Neural progenitor cell (in vitro differentiated cells): ENCODE data around the gene MAP4K3. TPM values are rescaled to one million over a fixed set of nuclear protein-coding genes. Genes with fewer than 3 reads are reported as not detected.

Source experiments
- DNase-seq: peaks from one replicate; pipeline ENCODE4 v3.0.0-alpha.2; 2016; ENCODE audit warnings: low spot score
- H2AFZ ChIP-seq: fragments of 200-600 bp; sonication (generic); replicated peaks from 2 replicates; pipeline ENCODE4 v1.6.1; 2016; ENCODE audit warnings: antibody characterized with exemption
- H3F3A ChIP-seq: fragments of 200-600 bp; sonication (generic); 2 replicates; pipeline ENCODE4 v1.6.1; 2016; ENCODE audit warnings: antibody characterized with exemption, low read depth
- H3K27ac ChIP-seq: fragments of 200-600 bp; sonication (generic); 2 replicates; pipeline ENCODE4 v1.5.1; 2016; ENCODE audit warnings: mild to moderate bottlenecking
- H3K27me3 ChIP-seq: fragments of 200-600 bp; sonication (generic); 2 replicates; pipeline ENCODE4 v1.6.1; 2016; ENCODE audit warnings: mild to moderate bottlenecking, moderate library complexity
- H3K36me3 ChIP-seq: fragments of 200-600 bp; sonication (generic); 2 replicates; pipeline ENCODE4 v1.5.1; 2016
- H3K4me1 ChIP-seq: fragments of 200-600 bp; sonication (generic); 2 replicates; pipeline ENCODE4 v1.6.1; 2016; ENCODE audit warnings: mixed run types
- H3K4me2 ChIP-seq: fragments of 200-600 bp; sonication (generic); 2 replicates; pipeline ENCODE4 v1.6.1; 2016
- H3K4me3 ChIP-seq: fragments of 200-600 bp; sonication (generic); 2 replicates; pipeline ENCODE4 v1.5.1; 2016
- H3K79me2 ChIP-seq: fragments of 200-600 bp; sonication (generic); 2 replicates; pipeline ENCODE4 v1.6.1; 2016; ENCODE audit warnings: low read depth
- H3K9ac ChIP-seq: fragments of 200-600 bp; sonication (generic); 2 replicates; pipeline ENCODE4 v1.6.1; 2016
- H3K9me3 ChIP-seq: fragments of 200-600 bp; sonication (generic); 2 replicates; pipeline ENCODE4 v1.5.1; 2016; ENCODE audit warnings: low read depth
- H4K20me1 ChIP-seq: fragments of 200-600 bp; sonication (generic); 2 replicates; pipeline ENCODE4 v1.6.1; 2016; ENCODE audit warnings: low read depth
- H3K27ac Mint-ChIP-seq: 3 replicates; pipeline ENCODE4 v1.8.0; 2021; ENCODE audit warnings: mixed read lengths
- H3K27me3 Mint-ChIP-seq: 2 replicates; pipeline ENCODE4 v1.8.0; 2022; ENCODE audit warnings: low read depth, mild to moderate bottlenecking, inconsistent platforms, moderate library complexity, mixed read lengths; ENCODE audit not compliant: insufficient read depth
- H3K36me3 Mint-ChIP-seq: 3 replicates; pipeline ENCODE4 v1.8.0; 2021; ENCODE audit warnings: mixed read lengths
- H3K4me1 Mint-ChIP-seq: 3 replicates; pipeline ENCODE4 v1.8.0; 2021; ENCODE audit warnings: mixed read lengths
- H3K4me3 Mint-ChIP-seq: 3 replicates; pipeline ENCODE4 v1.8.0; 2021; ENCODE audit warnings: mild to moderate bottlenecking, moderate library complexity, mixed read lengths
- H3K9me3 Mint-ChIP-seq: 3 replicates; pipeline ENCODE4 v1.8.0; 2020; ENCODE audit warnings: mixed read lengths
- CTCF ChIP-seq: fragments of 200-600 bp; sonication (generic); IDR thresholded peaks from 2 replicates; pipeline ENCODE4 v1.5.1; 2017; ENCODE audit warnings: antibody characterized with exemption, mild to moderate bottlenecking
- EZH2 ChIP-seq: fragments of 200-600 bp; sonication (generic); IDR thresholded peaks from 2 replicates; pipeline ENCODE4 v1.6.1; 2017; ENCODE audit warnings: antibody characterized with exemption, mild to moderate bottlenecking, moderate library complexity
- EZH2phosphoT487 ChIP-seq: fragments of 200-600 bp; sonication (generic); IDR thresholded peaks from 2 replicates; pipeline ENCODE4 v1.6.1; 2017; ENCODE audit warnings: antibody characterized with exemption
- total RNA-seq: library from RNA; depleted of rRNA; stranded (reverse); fragments of >200 nt; gene quantifications from 2 replicates; pipeline ENCODE4 v1.2.3, GENCODE V29; 2015; ENCODE audit warnings: low replicate concordance

The MAP4K3 gene
- total RNA-seq, 1 donor from 2014 or later = 79.5 TPM

DNA sequence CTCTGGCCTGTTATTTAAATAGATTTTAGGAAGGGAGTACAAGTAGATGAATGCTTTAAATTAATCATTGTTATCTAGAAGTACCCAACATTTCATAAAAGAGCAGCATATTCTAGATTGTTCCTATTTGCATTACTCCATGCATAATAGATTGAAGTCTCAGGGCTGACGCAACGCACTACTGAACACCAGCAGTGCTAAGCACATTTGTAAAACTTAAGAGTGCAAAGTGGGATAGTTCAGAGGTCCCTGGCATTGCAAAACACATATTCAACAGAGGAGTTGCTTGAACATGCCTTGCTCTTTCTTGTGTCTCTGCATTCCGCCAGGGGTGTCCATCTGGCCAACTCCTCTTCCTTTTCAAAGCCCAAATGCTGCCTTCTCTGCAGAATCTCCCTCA is 215.6 kb downstream of the MAP4K3 start:
- H3K4me1 Mint-ChIP-seq = no peaks in the 10 kb centered on the region

DNA sequence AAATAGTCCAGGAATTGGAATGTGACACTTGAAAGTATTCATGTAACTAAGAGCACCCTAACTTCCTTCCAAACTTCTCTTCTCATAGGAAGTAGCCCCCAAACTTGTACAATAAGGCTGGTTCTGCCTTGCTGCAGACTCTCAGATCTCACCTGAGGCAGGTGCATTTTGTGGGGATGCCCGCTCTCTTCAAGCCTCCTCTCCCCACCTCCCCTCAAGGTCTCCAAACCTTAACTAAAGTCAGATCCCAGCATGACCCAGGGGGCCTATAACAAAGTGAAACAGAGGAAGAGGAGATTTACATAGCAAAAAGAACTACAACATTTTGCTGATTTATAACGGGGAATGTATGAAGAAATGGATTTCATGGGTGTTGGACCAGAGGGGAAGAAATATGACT is 216.9 kb downstream of the MAP4K3 start:
- H3K4me2 ChIP-seq = no peak overlapping the region
- no peak overlapping the region for H3K4me3 Mint-ChIP-seq
- peaks cover 9% of the 10 kb centered on the region for H3K4me1 ChIP-seq
- no peaks in the 10 kb centered on the region for H3K4me1 Mint-ChIP-seq
- no peaks in the 10 kb centered on the region for H3K9me3 ChIP-seq
- no peak overlapping the region for H3K27ac ChIP-seq
- H3K27me3 ChIP-seq = no peaks in the 10 kb centered on the region
- peaks cover 5% of the 10 kb centered on the region for H3F3A ChIP-seq
- H4K20me1 ChIP-seq = no peaks in the 10 kb centered on the region
- no peak overlapping the region for H2AFZ ChIP-seq
- no peak overlapping the region for H3K9ac ChIP-seq
- no peaks in the 10 kb centered on the region for H3K36me3 Mint-ChIP-seq
- no peaks in the 10 kb centered on the region for H3K79me2 ChIP-seq
- no peaks in the 10 kb centered on the region for H3K27me3 Mint-ChIP-seq
- no peak overlapping the region for H3K4me3 ChIP-seq
- H3K27ac Mint-ChIP-seq = no peak overlapping the region
- H3K9me3 Mint-ChIP-seq = no peaks in the 10 kb centered on the region
- H3K36me3 ChIP-seq = no peaks in the 10 kb centered on the region
- TF ChIP-seq CTCF = no peak
- no peak for TF ChIP-seq EZH2phosphoT487
- TF ChIP-seq EZH2 = no peak
- no peak for DNase-seq

More for the DNA sequence above, 215.6 kb downstream of the MAP4K3 start:
- Mint-ChIP-seq H3K27ac (no peak overlapping the region), H3K36me3 (no peaks in the 10 kb centered on the region), H3K9me3 (no peaks in the 10 kb centered on the region), H3K4me3 (no peak overlapping the region), H3K27me3 (no peaks in the 10 kb centered on the region)
- H3F3A ChIP-seq = peaks cover 5% of the 10 kb centered on the region
- H3K27me3 ChIP-seq = no peaks in the 10 kb centered on the region
- H3K27ac ChIP-seq = no peak overlapping the region
- H3K4me1 ChIP-seq = peaks cover 9% of the 10 kb centered on the region
- H3K4me3 ChIP-seq = no peak overlapping the region
- no peak for DNase-seq
- H4K20me1 ChIP-seq = no peaks in the 10 kb centered on the region
- H2AFZ ChIP-seq = no peak overlapping the region
- TF ChIP-seq EZH2phosphoT487 = no peak
- no peak for TF ChIP-seq EZH2
- no peak for TF ChIP-seq CTCF
- no peaks in the 10 kb centered on the region for H3K36me3 ChIP-seq
- H3K4me2 ChIP-seq = no peak overlapping the region
- no peaks in the 10 kb centered on the region for H3K9me3 ChIP-seq
- H3K9ac ChIP-seq = no peak overlapping the region
- no peaks in the 10 kb centered on the region for H3K79me2 ChIP-seq

- no peak overlapping the region for H3K4me3 Mint-ChIP-seq
- Histone ChIP-seq H3K36me3 (no peaks in the 10 kb centered on the region), H3K27ac (no peak overlapping the region), H3K79me2 (no peaks in the 10 kb centered on the region), H3K4me1 (peaks cover 9% of the 10 kb centered on the region), H3F3A (peaks cover 5% of the 10 kb centered on the region), H3K9ac (no peak overlapping the region), H3K9me3 (no peaks in the 10 kb centered on the region), H2AFZ (no peak overlapping the region), H3K4me2 (no peak overlapping the region), H3K27me3 (no peaks in the 10 kb centered on the region), H3K4me3 (no peak overlapping the region), H4K20me1 (no peaks in the 10 kb centered on the region)
- no peak for DNase-seq
- no peaks in the 10 kb centered on the region for H3K9me3 Mint-ChIP-seq
- H3K4me1 Mint-ChIP-seq = no peaks in the 10 kb centered on the region
- no peaks in the 10 kb centered on the region for H3K36me3 Mint-ChIP-seq
- no peak overlapping the region for H3K27ac Mint-ChIP-seq
- no peak for TF ChIP-seq EZH2
- TF ChIP-seq CTCF = no peak
- no peak for TF ChIP-seq EZH2phosphoT487
- no peaks in the 10 kb centered on the region for H3K27me3 Mint-ChIP-seq
Measured at GRCh38 chr2:39218391-39218790, 218.7 kb downstream of the MAP4K3 start.

- no peaks in the 10 kb centered on the region for H3K9me3 Mint-ChIP-seq
- H3K9me3 ChIP-seq = no peaks in the 10 kb centered on the region
- H3K36me3 ChIP-seq = no peaks in the 10 kb centered on the region
- no peaks in the 10 kb centered on the region for H4K20me1 ChIP-seq
- H3K27ac Mint-ChIP-seq = no peak overlapping the region
- peaks cover 5% of the 10 kb centered on the region for H3F3A ChIP-seq
- H3K27ac ChIP-seq = no peak overlapping the region
- H3K4me3 Mint-ChIP-seq = no peak overlapping the region
- H3K79me2 ChIP-seq = no peaks in the 10 kb centered on the region
- peaks cover 9% of the 10 kb centered on the region for H3K4me1 ChIP-seq
- no peaks in the 10 kb centered on the region for H3K27me3 ChIP-seq
- DNase-seq = no peak
- H3K4me3 ChIP-seq = no peak overlapping the region
- TF ChIP-seq EZH2phosphoT487 = no peak
- TF ChIP-seq CTCF = no peak
- TF ChIP-seq EZH2 = no peak
- H2AFZ ChIP-seq = no peak overlapping the region
- H3K36me3 Mint-ChIP-seq = no peaks in the 10 kb centered on the region
- H3K4me1 Mint-ChIP-seq = no peaks in the 10 kb centered on the region
- H3K27me3 Mint-ChIP-seq = no peaks in the 10 kb centered on the region
- no peak overlapping the region for H3K9ac ChIP-seq
- no peak overlapping the region for H3K4me2 ChIP-seq
Measured at GRCh38 chr2:39217192-39217550, 219.9 kb downstream of the MAP4K3 start.
